ENCODE data around the gene DGKB. TPM values are rescaled to one million over a fixed set of nuclear protein-coding genes. Genes with fewer than 3 reads are reported as not detected.

Gene DGKB
- total and polyA plus RNA-seq, 2 of the 8 experiments (the other 6 are each of a cell fraction or from before 2014, with no cell fraction given) = 1.9 to 2.6 TPM

- no peak for TF ChIP-seq CHD7 (IDR thresholded peaks at IDR 0.05; ENCODE audit: insufficient replicate concordance, low read length)
- TF ChIP-seq GTF2F1 (IDR thresholded peaks at IDR 0.05; ENCODE audit: borderline replicate concordance, low read depth, low read length) = no peak
- no peak for TF ChIP-seq SIN3A (conservative IDR thresholded peaks at IDR 0.05 in 1 of 2, IDR thresholded peaks at IDR 0.05 in 1 of 2; ENCODE audit: low read depth in 1 of 2, low read length in 2 of 2)
- no peak for TF ChIP-seq KDM5A (IDR thresholded peaks at IDR 0.05; ENCODE audit: low read length)
- no peak for TF ChIP-seq EZH2 (IDR thresholded peaks at IDR 0.05; ENCODE audit: low read depth, low read length, severe bottlenecking)
- no peak for TF ChIP-seq CEBPB (IDR thresholded peaks at IDR 0.05; ENCODE audit: low read depth, low read length)
- no peak for TF ChIP-seq ZNF274 (IDR thresholded peaks at IDR 0.05; ENCODE audit: borderline replicate concordance, extremely low read depth, low read length)
- no peak for TF ChIP-seq BRCA1 (IDR thresholded peaks at IDR 0.05; ENCODE audit: low read depth, low read length)
- no peak for TF ChIP-seq KDM4A (IDR thresholded peaks at IDR 0.05; ENCODE audit: low read depth, low read length, severe bottlenecking)
- no peak for TF ChIP-seq SIX5 (IDR thresholded peaks at IDR 0.05; ENCODE audit: low read depth, low read length)
- no peak for TF ChIP-seq EGR1 (IDR thresholded peaks at IDR 0.05; ENCODE audit: borderline replicate concordance, low read depth, low read length)
These were observed 577.8 kb downstream of the DGKB start (continued) for GRCh38 chr7:14324767-14325166.

Data from H1 (cell line).